Astrocyte of the spinal cord (primary cell): ENCODE measurements around the gene PDSS1.

Experiments used
- DNase-seq: peaks from one replicate; pipeline ENCODE4 v3.0.0; 2011; ENCODE audit warnings: low read depth, low spot score
- H3K4me3 ChIP-seq: 2 replicates; pipeline ENCODE4 v1.5.1; 2011; ENCODE audit warnings: low read depth, mild to moderate bottlenecking, low read length, moderate library complexity
- CTCF ChIP-seq: IDR thresholded peaks from 2 replicates; pipeline ENCODE4 v1.5.1; 2012; ENCODE audit warnings: low read depth, mild to moderate bottlenecking, low read length, inconsistent platforms
- in situ Hi-C: cut with HindIII; loops from 2 replicates; pipeline ENCODE4 v1.10.0; 2017; ENCODE audit warnings: low sequenced_read_pairs

The PDSS1 gene

GRCh38 chr10:26743841-26744240, 46.3 kb downstream of the PDSS1 start:
- no peak for TF ChIP-seq CTCF
- H3K4me3 ChIP-seq, result no peak overlapping the region
- in situ Hi-C loops, result no loop called here
- no peak for DNase-seq

- DNase-seq, result no peak
- H3K4me3 ChIP-seq, result no peak overlapping the region
- no peak for TF ChIP-seq CTCF
- in situ Hi-C loops, result no loop called here
Measured at GRCh38 chr10:26746061-26746460, 48.6 kb downstream of the PDSS1 start.

- peak; percentile 68 for DNase-seq
- no peak for TF ChIP-seq CTCF
- in situ Hi-C loops, result no loop called here
- H3K4me3 ChIP-seq, result no peak overlapping the region
Measured at GRCh38 chr10:26755443-26755903, 58.0 kb downstream of the PDSS1 start.

- H3K4me3 ChIP-seq, result no peak overlapping the region
- DNase-seq, result no peak
- TF ChIP-seq CTCF, result no peak
- in situ Hi-C loops, result no loop called here
Measured at GRCh38 chr10:26759008-26759407, 61.5 kb downstream of the PDSS1 start.

GRCh38 chr10:26765549-26765948, 68.0 kb downstream of the PDSS1 start:
- DNase-seq, result no peak
- in situ Hi-C loops, result no loop called here
- TF ChIP-seq CTCF, result no peak
- no peak overlapping the region for H3K4me3 ChIP-seq

GRCh38 chr10:26770069-26770468, 72.6 kb downstream of the PDSS1 start:
- TF ChIP-seq CTCF, result no peak
- no peak overlapping the region for H3K4me3 ChIP-seq
- DNase-seq, result no peak
- in situ Hi-C loops, result no loop called here

- DNase-seq, result no peak
- H3K4me3 ChIP-seq, result no peak overlapping the region
- in situ Hi-C loops, result no loop called here
- TF ChIP-seq CTCF, result no peak
Measured at GRCh38 chr10:26773633-26774032, 76.1 kb downstream of the PDSS1 start.
